ENCODE measurements around the gene SPINK9.
A peak's percentile ranks its signal among the peaks of the same experiment; 100 is the strongest.
"Not testable (repeated sequence)": the region's sequence is repeated elsewhere in the genome, so short reads cannot be mapped to it uniquely, and the experiment has no call there.

Gene SPINK9

GRCh38 chr5:148335259-148335658 is at the start of gene SPINK9:
SPINK9 (plus strand) TSS chr5:148335559; CDS start chr5:148335614, 55 bp downstream.
- H3K4me1 ChIP-seq (ENCODE audit: control insufficient read depth, insufficient read depth, low read length) = no peaks in the 10 kb centered on the region
- no peaks in the 10 kb centered on the region for H3K27me3 ChIP-seq (ENCODE audit: control insufficient read depth, insufficient read depth, low read length)
- no peak within 1 kb of the TSS for H3K9ac ChIP-seq (ENCODE audit: low read length)
- no peak within 1 kb of the TSS for H3K4me3 ChIP-seq (ENCODE audit: low read length)
- H3K36me3 ChIP-seq (ENCODE audit: control insufficient read depth, insufficient read depth, low read length) = no peaks in the 10 kb centered on the region
- no peak within 1 kb of the TSS for H3K27ac ChIP-seq (ENCODE audit: low read depth, low read length)

- no peak overlapping the region for H3K4me3 ChIP-seq (ENCODE audit: low read length)
- no peaks in the 10 kb centered on the region for H3K27me3 ChIP-seq (ENCODE audit: control insufficient read depth, insufficient read depth, low read length)
- no peak overlapping the region for H3K9ac ChIP-seq (ENCODE audit: low read length)
- H3K36me3 ChIP-seq (ENCODE audit: control insufficient read depth, insufficient read depth, low read length) = no peaks in the 10 kb centered on the region
- no peaks in the 10 kb centered on the region for H3K4me1 ChIP-seq (ENCODE audit: control insufficient read depth, insufficient read depth, low read length)
- H3K27ac ChIP-seq (ENCODE audit: low read depth, low read length) = no peak overlapping the region
These were observed 44.8 kb upstream of the SPINK9 start for GRCh38 chr5:148290271-148291195.

GRCh38 chr5:148297731-148298130 is 37.6 kb upstream of the SPINK9 start:
- H3K27ac ChIP-seq (ENCODE audit: low read depth, low read length) = no peak overlapping the region
- H3K4me1 ChIP-seq (ENCODE audit: control insufficient read depth, insufficient read depth, low read length) = no peaks in the 10 kb centered on the region
- H3K4me3 ChIP-seq (ENCODE audit: low read length) = no peak overlapping the region

GRCh38 chr5:148306446-148306845 is 28.9 kb upstream of the SPINK9 start:
- Histone ChIP-seq H3K36me3 (ENCODE audit: control insufficient read depth, insufficient read depth, low read length) (no peaks in the 10 kb centered on the region), H3K27ac (ENCODE audit: low read depth, low read length) (no peak overlapping the region), H3K27me3 (ENCODE audit: control insufficient read depth, insufficient read depth, low read length) (no peaks in the 10 kb centered on the region), H3K4me3 (ENCODE audit: low read length) (no peak overlapping the region), H3K4me1 (ENCODE audit: control insufficient read depth, insufficient read depth, low read length) (no peaks in the 10 kb centered on the region), H3K9ac (ENCODE audit: low read length) (no peak overlapping the region)

More at GRCh38 chr5:148297731-148298130, 37.6 kb upstream of the SPINK9 start:
- H3K9ac ChIP-seq (ENCODE audit: low read length) = no peak overlapping the region
- no peaks in the 10 kb centered on the region for H3K36me3 ChIP-seq (ENCODE audit: control insufficient read depth, insufficient read depth, low read length)
- H3K27me3 ChIP-seq (ENCODE audit: control insufficient read depth, insufficient read depth, low read length) = no peaks in the 10 kb centered on the region

- no peak overlapping the region for H3K9ac ChIP-seq (ENCODE audit: low read length)
- no peak overlapping the region for H3K27ac ChIP-seq (ENCODE audit: low read depth, low read length)
- no peaks in the 10 kb centered on the region for H3K27me3 ChIP-seq (ENCODE audit: control insufficient read depth, insufficient read depth, low read length)
- H3K4me3 ChIP-seq (ENCODE audit: low read length) = no peak overlapping the region
- H3K4me1 ChIP-seq (ENCODE audit: control insufficient read depth, insufficient read depth, low read length) = no peaks in the 10 kb centered on the region
- H3K36me3 ChIP-seq (ENCODE audit: control insufficient read depth, insufficient read depth, low read length) = no peaks in the 10 kb centered on the region
These were observed 26.3 kb upstream of the SPINK9 start for GRCh38 chr5:148309019-148309418.

GRCh38 chr5:148309746-148310145 is 25.6 kb upstream of the SPINK9 start:
- H3K27ac ChIP-seq (ENCODE audit: low read depth, low read length) = no peak overlapping the region
- no peak overlapping the region for H3K9ac ChIP-seq (ENCODE audit: low read length)
- no peaks in the 10 kb centered on the region for H3K4me1 ChIP-seq (ENCODE audit: control insufficient read depth, insufficient read depth, low read length)
- H3K36me3 ChIP-seq (ENCODE audit: control insufficient read depth, insufficient read depth, low read length) = no peaks in the 10 kb centered on the region
- no peak overlapping the region for H3K4me3 ChIP-seq (ENCODE audit: low read length)
- no peaks in the 10 kb centered on the region for H3K27me3 ChIP-seq (ENCODE audit: control insufficient read depth, insufficient read depth, low read length)

- Histone ChIP-seq H3K4me1 (ENCODE audit: control insufficient read depth, insufficient read depth, low read length) (no peaks in the 10 kb centered on the region), H3K9ac (ENCODE audit: low read length) (no peak overlapping the region), H3K4me3 (ENCODE audit: low read length) (no peak overlapping the region), H3K36me3 (ENCODE audit: control insufficient read depth, insufficient read depth, low read length) (no peaks in the 10 kb centered on the region), H3K27me3 (ENCODE audit: control insufficient read depth, insufficient read depth, low read length) (no peaks in the 10 kb centered on the region), H3K27ac (ENCODE audit: low read depth, low read length) (no peak overlapping the region)
These were observed 23.9 kb upstream of the SPINK9 start for GRCh38 chr5:148311484-148311883.

- H3K27me3 ChIP-seq (ENCODE audit: control insufficient read depth, insufficient read depth, low read length) = no peaks in the 10 kb centered on the region
- H3K4me3 ChIP-seq (ENCODE audit: low read length) = no peak within 1 kb of the TSS
These were observed 23.2 kb upstream of the SPINK9 start, which contains the start of gene SPINK7 for GRCh38 chr5:148312153-148312552. SPINK7 (plus strand) TSS chr5:148312423; CDS start chr5:148312484, 61 bp downstream.

GRCh38 chr5:148314187-148314586 is 21.2 kb upstream of the SPINK9 start:
- Histone ChIP-seq H3K27ac (ENCODE audit: low read depth, low read length) (no peak overlapping the region), H3K4me1 (ENCODE audit: control insufficient read depth, insufficient read depth, low read length) (no peaks in the 10 kb centered on the region), H3K27me3 (ENCODE audit: control insufficient read depth, insufficient read depth, low read length) (no peaks in the 10 kb centered on the region), H3K4me3 (ENCODE audit: low read length) (no peak overlapping the region), H3K36me3 (ENCODE audit: control insufficient read depth, insufficient read depth, low read length) (no peaks in the 10 kb centered on the region), H3K9ac (ENCODE audit: low read length) (no peak overlapping the region)

More at GRCh38 chr5:148312153-148312552, 23.2 kb upstream of the SPINK9 start, which contains the start of gene SPINK7:
- Histone ChIP-seq H3K27ac (ENCODE audit: low read depth, low read length) (no peak within 1 kb of the TSS), H3K4me1 (ENCODE audit: control insufficient read depth, insufficient read depth, low read length) (no peaks in the 10 kb centered on the region), H3K36me3 (ENCODE audit: control insufficient read depth, insufficient read depth, low read length) (no peaks in the 10 kb centered on the region), H3K9ac (ENCODE audit: low read length) (no peak within 1 kb of the TSS)

- Histone ChIP-seq H3K9ac (ENCODE audit: low read length) (no peak overlapping the region), H3K27me3 (ENCODE audit: control insufficient read depth, insufficient read depth, low read length) (no peaks in the 10 kb centered on the region), H3K4me3 (ENCODE audit: low read length) (no peak overlapping the region), H3K36me3 (ENCODE audit: control insufficient read depth, insufficient read depth, low read length) (no peaks in the 10 kb centered on the region), H3K4me1 (ENCODE audit: control insufficient read depth, insufficient read depth, low read length) (no peaks in the 10 kb centered on the region), H3K27ac (ENCODE audit: low read depth, low read length) (no peak overlapping the region)
These were observed 20.6 kb upstream of the SPINK9 start for GRCh38 chr5:148314731-148315130.

GRCh38 chr5:148320011-148320963 is 15.1 kb upstream of the SPINK9 start:
- not testable (repeated sequence) for H3K9ac ChIP-seq (ENCODE audit: low read length); H3K27ac ChIP-seq (ENCODE audit: low read depth, low read length); H3K36me3 ChIP-seq (ENCODE audit: control insufficient read depth, insufficient read depth, low read length); H3K27me3 ChIP-seq (ENCODE audit: control insufficient read depth, insufficient read depth, low read length); H3K4me1 ChIP-seq (ENCODE audit: control insufficient read depth, insufficient read depth, low read length)
- H3K4me3 ChIP-seq (ENCODE audit: low read length) = peak overlapping the region; percentile 6

- Histone ChIP-seq H3K36me3 (ENCODE audit: control insufficient read depth, insufficient read depth, low read length) (no peaks in the 10 kb centered on the region), H3K9ac (ENCODE audit: low read length) (no peak overlapping the region), H3K27me3 (ENCODE audit: control insufficient read depth, insufficient read depth, low read length) (no peaks in the 10 kb centered on the region), H3K4me3 (ENCODE audit: low read length) (no peak overlapping the region), H3K27ac (ENCODE audit: low read depth, low read length) (no peak overlapping the region), H3K4me1 (ENCODE audit: control insufficient read depth, insufficient read depth, low read length) (no peaks in the 10 kb centered on the region)
These were observed 2.0 kb upstream of the SPINK9 start for GRCh38 chr5:148333262-148333849.

All from rectal smooth muscle tissue (tissue), 1 donor.